GM21786 (cell line): Measurements from ENCODE around the gene RARB.
A peak's percentile ranks its signal among the peaks of the same experiment; 100 is the strongest.

Source experiments
- ATAC-seq: cut with Tn5 transposase; IDR thresholded peaks from one replicate; pipeline ENCODE4 v1.9.1; 2021; ENCODE audit not compliant: unreplicated experiment

RARB gene

GRCh38 chr3:25421747-25422146, 6.3 kb upstream of the RARB start:
- ATAC-seq: no peak

GRCh38 chr3:25423780-25424588, 4.1 kb upstream of the RARB start:
- peak; percentile 50 for ATAC-seq

- no peak for ATAC-seq
Measured at GRCh38 chr3:25424614-25425013, 3.4 kb upstream of the RARB start.

- ATAC-seq: no peak
Measured at GRCh38 chr3:25426408-25426807, 1.7 kb upstream of the RARB start.

- no peak for ATAC-seq
Measured at GRCh38 chr3:25427155-25427554, 908 bp upstream of the RARB start.

- no peak for ATAC-seq
Measured at GRCh38 chr3:25427563-25427941, 511 bp upstream of the RARB start.

GRCh38 chr3:25428789-25429335, 799 bp downstream of the RARB start:
- no peak for ATAC-seq

GRCh38 chr3:25429361-25430286, 1.6 kb downstream of the RARB start:
- ATAC-seq: no peak

- ATAC-seq: no peak
Measured at GRCh38 chr3:25430287-25430934, 2.3 kb downstream of the RARB start.

GRCh38 chr3:25430935-25431770, 3.1 kb downstream of the RARB start:
- ATAC-seq: no peak

- no peak for ATAC-seq
Measured at GRCh38 chr3:25432176-25432720, 4.2 kb downstream of the RARB start.

GRCh38 chr3:25433106-25433505, 5.0 kb downstream of the RARB start:
- ATAC-seq: no peak

- no peak for ATAC-seq
Measured at GRCh38 chr3:25433868-25434267, 5.8 kb downstream of the RARB start.

- no peak for ATAC-seq
Measured at GRCh38 chr3:25437953-25438352, 9.9 kb downstream of the RARB start.

GRCh38 chr3:25438791-25439555, 10.9 kb downstream of the RARB start:
- no peak for ATAC-seq

GRCh38 chr3:25441234-25441856, 13.3 kb downstream of the RARB start:
- no peak for ATAC-seq

- ATAC-seq: no peak
Measured at GRCh38 chr3:25442486-25442885, 14.4 kb downstream of the RARB start.

GRCh38 chr3:25444273-25444672, 16.2 kb downstream of the RARB start:
- no peak for ATAC-seq

GRCh38 chr3:25445731-25446130, 17.7 kb downstream of the RARB start:
- ATAC-seq: no peak
